GM13977 (cell line): ENCODE results near the gene TAPT1.

Source experiments
- DNase-seq: peaks from one replicate; pipeline ENCODE4 v3.0.0; 2012; ENCODE audit warnings: low spot score
- in situ Hi-C: fragments of 300-500 bp; cut with MboI; formaldehyde crosslinking; loops from one replicate; pipeline ENCODE4 v1.12.0; 2022; ENCODE audit warnings: low sequenced_read_pairs, low pct_unique_long_range_greater_than_20kb, mixed read lengths, inconsistent platforms; ENCODE audit not compliant: unreplicated experiment
- TF ChIP-seq, protein P1 (sequence below): IDR thresholded peaks from 2 replicates; pipeline ENCODE4 v1.5.1; 2012; ENCODE audit warnings: mild to moderate bottlenecking, control low read depth; ENCODE audit not compliant: insufficient read depth; ENCODE audit errors: extremely low read depth, missing control alignments

TAPT1 gene

DNA sequence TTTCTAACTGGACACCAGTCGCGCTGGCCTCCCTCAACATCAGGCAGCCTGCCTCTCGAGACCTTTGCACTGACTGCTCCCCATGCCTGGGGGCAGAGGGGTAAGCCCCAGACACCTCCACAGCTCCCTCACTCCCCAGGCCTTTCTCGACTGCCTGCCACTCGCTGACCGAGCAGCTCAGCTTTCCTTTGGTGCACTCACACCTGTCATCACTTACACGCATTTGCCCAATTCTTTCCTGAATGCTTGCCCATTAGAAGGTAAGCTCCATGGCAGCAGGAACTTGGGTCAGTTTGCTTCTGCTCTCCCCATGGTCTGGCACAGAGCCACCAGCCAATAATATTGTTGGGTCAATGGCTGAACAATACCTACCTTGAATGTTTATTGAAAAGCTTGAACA is 110.3 kb downstream of the TAPT1 start:
- TF ChIP-seq, protein P1, sequence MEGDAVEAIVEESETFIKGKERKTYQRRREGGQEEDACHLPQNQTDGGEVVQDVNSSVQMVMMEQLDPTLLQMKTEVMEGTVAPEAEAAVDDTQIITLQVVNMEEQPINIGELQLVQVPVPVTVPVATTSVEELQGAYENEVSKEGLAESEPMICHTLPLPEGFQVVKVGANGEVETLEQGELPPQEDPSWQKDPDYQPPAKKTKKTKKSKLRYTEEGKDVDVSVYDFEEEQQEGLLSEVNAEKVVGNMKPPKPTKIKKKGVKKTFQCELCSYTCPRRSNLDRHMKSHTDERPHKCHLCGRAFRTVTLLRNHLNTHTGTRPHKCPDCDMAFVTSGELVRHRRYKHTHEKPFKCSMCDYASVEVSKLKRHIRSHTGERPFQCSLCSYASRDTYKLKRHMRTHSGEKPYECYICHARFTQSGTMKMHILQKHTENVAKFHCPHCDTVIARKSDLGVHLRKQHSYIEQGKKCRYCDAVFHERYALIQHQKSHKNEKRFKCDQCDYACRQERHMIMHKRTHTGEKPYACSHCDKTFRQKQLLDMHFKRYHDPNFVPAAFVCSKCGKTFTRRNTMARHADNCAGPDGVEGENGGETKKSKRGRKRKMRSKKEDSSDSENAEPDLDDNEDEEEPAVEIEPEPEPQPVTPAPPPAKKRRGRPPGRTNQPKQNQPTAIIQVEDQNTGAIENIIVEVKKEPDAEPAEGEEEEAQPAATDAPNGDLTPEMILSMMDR, result no peak
- DNase-seq, result no peak
- in situ Hi-C loops, result no loop called here

DNA sequence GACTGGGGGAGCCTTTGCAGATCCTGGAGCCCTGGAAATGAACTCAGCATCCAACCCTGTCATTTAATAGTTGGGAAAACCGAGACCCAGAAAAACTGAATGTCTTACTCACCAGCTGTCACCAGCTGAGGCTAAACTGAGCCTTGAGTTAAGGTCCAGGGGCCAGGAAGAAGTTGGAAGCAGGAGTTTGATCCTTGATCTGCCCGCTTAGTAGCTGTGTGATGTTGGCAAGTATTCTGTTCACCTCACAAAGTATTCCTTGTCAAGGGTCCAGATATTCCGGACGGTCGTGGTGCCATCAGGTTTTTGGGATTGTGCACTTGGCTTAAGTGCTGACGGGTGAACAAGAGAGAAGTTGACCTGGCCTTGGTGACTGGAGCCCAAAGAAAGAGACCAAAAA is 111.7 kb downstream of the TAPT1 start:
- in situ Hi-C loops, result no loop called here
- no peak for DNase-seq
- TF ChIP-seq, protein P1, result no peak

- in situ Hi-C loops, result no loop called here
- TF ChIP-seq, protein P1, result no peak
- DNase-seq, result no peak
These were observed 112.5 kb downstream of the TAPT1 start for GRCh38 chr4:16113741-16114140.

- TF ChIP-seq, protein P1, result no peak
- DNase-seq, result no peak
- in situ Hi-C loops, result no loop called here
These were observed 114.7 kb downstream of the TAPT1 start for GRCh38 chr4:16111533-16111932.

DNA sequence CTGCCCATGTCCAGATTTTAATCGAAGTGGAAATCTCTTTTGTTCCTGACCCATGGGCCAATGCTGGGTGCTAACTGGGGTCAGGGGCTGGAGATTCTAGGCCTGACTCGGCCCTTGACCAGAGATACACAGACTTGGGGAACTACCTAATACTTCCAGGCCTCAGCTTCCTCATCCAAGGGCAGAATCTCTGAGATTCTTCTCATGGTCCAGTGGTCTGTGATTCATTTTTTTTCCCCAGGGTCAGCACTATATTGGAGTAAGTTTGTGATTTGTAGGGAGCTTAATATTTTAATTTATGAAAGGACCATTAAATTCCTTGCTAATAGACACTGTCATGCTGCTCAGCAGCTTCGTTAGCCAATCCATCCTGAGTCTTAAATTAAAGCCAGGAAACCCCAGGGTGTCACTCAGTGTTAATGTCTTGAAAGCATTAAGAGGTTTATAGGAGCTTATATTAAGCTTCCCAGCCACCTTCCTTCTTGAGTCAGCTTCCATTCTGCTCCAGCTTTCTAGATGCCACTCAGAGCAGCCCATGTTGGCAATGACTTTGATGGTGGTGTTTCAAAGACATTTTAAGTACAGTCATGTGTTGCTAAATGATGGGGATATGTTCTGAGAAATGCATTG is 115.5 kb downstream of the TAPT1 start:
- in situ Hi-C loops, result no loop called here
- no peak for DNase-seq
- TF ChIP-seq, protein P1, result no peak
